Right cardiac atrium (tissue), 5 donors: ENCODE measurements around the gene CASP5. TPM values are rescaled to one million over a fixed set of nuclear protein-coding genes. Genes with fewer than 3 reads are reported as not detected.
A peak's percentile ranks its signal among the peaks of the same experiment; 100 is the strongest.

Experiments
- ATAC-seq, 2 donors: fragments of 200-7000 bp; cut with Tn5 transposase; one replicate each; pipeline versions ENCODE4 v1.8.0 to v1.9.1; 2020; ENCODE audit warnings: moderate library complexity in 2 of 2, mild to moderate bottlenecking in 1 of 2
- DNase-seq, 3 donors: peaks; one replicate each; pipeline ENCODE4 v3.0.0-alpha.2; 2020
- H3K27ac ChIP-seq: one replicate; pipeline ENCODE4 v1.5.1; 2013; ENCODE audit warnings: mild to moderate bottlenecking, low read length, control low read depth, moderate library complexity
- H3K27me3 ChIP-seq: one replicate; pipeline ENCODE4 v1.6.1; 2013; ENCODE audit not compliant: control insufficient read depth, insufficient read depth
- H3K4me1 ChIP-seq: one replicate; pipeline ENCODE4 v1.6.1; 2013; ENCODE audit warnings: low read length; ENCODE audit not compliant: control insufficient read depth, insufficient read depth
- H3K4me3 ChIP-seq: one replicate; pipeline ENCODE4 v1.5.1; 2013; ENCODE audit warnings: low read length, control low read depth
- H3K9me3 ChIP-seq: one replicate; pipeline ENCODE4 v1.6.1; 2013; ENCODE audit warnings: low read length; ENCODE audit not compliant: control insufficient read depth
- WGBS: extraction: QIAGEN DNeasy Blood & Tissue Kit; methylation state at CpG from one replicate; pipeline ENCODE4 v1.1.7; 2013; 5-methylcytosine and 5-hydroxymethylcytosine counted together
- intact Hi-C, 4 donors: fragments of 100-400 bp; cut with DNase I; formaldehyde crosslinking; loops; one replicate each; pipeline versions ENCODE4 v1.11.0 to v1.14.0; 2022 to 2023
- polyA plus RNA-seq: library from polyadenylated mRNA; stranded (reverse); fragments of 200-250 nt; gene quantifications from one replicate; pipeline ENCODE4 v1.2.3, GENCODE V29; 2013
- total RNA-seq, 4 donors: library from RNA; stranded (reverse); fragmentation: NEBNext Ultra II Directional; extraction: Animal tissue kit (Norgen Biotek cat#: 25700); gene quantifications; one replicate each; pipeline ENCODE4 v1.2.1, GENCODE V29; 2021
- donor health status: healthy with polysubstance abuse.
- donor health status: DM: no; HTN: yes; CAD: no.
- donor health status: DM: no; HTN: no; CAD: no.
- donor health status: DM: no; HTN: yes; CAD: no; lungs with severe emphysema.
- donor health status: DM: yes; HTN: yes; CAD: no.

CASP5 gene
- total and polyA plus RNA-seq, 5 donors, result 0.23 TPM; not detected in 4

DNA sequence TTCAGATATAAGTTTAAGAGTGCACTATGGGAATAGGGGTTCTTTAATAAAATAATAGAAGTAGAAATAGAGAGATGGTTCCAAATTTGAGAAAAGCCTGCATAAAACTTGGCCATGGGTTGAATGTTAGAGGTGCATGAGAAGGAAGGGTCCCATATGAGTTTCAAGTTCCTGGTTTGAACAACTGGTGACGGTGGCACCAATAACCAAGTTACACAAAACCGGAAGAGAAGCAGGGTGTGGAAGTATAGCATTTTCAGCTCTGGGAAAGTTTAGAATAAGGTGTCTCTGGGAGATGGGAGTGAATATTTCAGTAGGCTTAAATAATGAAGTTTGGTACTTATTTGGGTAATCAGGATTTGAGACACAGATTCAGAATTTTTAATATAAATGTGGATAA lies 9.5 kb upstream of the CASP5 start:
- DNase-seq, result no peak
- no peak for ATAC-seq
- Histone ChIP-seq H3K9me3 (no peaks in the 10 kb centered on the region), H3K27ac (no peak overlapping the region), H3K4me1 (peaks cover 3% of the 10 kb centered on the region), H3K27me3 (no peaks in the 10 kb centered on the region), H3K4me3 (no peak overlapping the region)
- intact Hi-C loops, result no loop called here
- 79% methylated on average over 2 of the region's 2 CpGs for WGBS

DNA sequence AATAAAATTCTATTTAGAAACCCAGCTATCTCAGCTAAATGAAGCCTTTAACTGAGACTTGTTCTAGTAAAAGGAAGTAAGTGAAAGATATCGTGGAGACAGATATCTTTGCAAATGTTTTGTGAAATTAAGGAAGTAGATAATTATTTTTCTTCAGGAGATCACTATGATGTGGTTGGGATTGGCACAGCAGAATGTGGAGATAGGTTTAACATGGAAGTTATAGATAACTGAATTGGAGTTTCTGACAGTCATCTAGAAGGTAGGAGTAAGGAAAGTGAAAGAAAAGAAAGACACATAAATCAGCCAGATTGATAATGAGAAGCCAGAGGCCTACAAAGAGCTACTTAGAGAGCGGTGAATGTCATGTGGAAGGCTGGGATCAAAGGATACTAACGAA lies 4.7 kb upstream of the CASP5 start:
- H3K27ac ChIP-seq, result no peak overlapping the region

DNA sequence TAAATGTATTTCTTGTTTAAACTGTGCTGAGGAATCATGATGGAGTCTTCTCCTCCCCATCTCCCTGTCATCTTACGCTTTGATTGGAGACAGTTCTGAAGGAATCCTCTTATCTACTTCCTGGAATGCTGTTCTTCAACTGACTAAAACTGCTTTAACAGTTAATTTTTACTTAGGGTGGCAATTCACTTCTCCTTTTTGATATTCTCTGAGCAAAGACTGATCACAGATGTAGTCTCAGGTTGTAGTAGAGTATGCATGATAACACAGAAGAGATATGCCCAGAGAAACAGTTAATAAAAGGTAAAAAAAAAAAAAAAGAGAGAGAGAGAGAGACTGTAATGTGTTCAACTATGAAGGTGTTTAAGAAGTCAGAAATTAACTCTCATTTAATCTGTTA lies 1.4 kb upstream of the CASP5 start:
- WGBS, result 72% methylated on average over 1 of the region's 1 CpG

More for the DNA sequence above, 4.7 kb upstream of the CASP5 start:
- Histone ChIP-seq H3K4me3 (no peak overlapping the region), H3K27me3 (no peaks in the 10 kb centered on the region), H3K9me3 (no peaks in the 10 kb centered on the region), H3K4me1 (no peaks in the 10 kb centered on the region)
- 62% methylated on average over 3 of the region's 3 CpGs for WGBS
- no peak for ATAC-seq
- intact Hi-C loops, result no loop called here
- DNase-seq, result no peak

DNA sequence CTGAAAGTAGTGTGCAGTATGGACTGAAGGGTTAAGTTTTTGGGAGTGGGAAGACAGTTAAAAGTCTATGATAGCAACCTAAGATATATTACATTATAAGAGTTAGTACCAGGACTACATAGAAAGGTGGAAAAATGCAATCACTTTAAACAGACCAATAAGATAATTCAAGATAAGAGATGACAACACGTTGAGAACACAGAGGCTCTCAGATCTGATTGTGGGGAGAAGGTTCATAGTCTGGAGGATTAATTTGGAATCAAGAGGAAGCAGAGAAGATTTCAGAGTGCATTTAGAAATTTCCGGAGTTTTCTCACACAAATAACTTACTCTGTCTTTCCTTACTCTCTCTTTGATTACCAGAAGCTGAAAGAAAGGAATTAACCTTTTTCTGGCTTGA lies 441 bp downstream of the CASP5 start:
- DNase-seq (no peak), ATAC-seq (no peak)
- Histone ChIP-seq H3K4me1 (no peaks in the 10 kb centered on the region), H3K4me3 (no peak overlapping the region), H3K27me3 (no peaks in the 10 kb centered on the region), H3K9me3 (no peaks in the 10 kb centered on the region), H3K27ac (no peak overlapping the region)
- intact Hi-C loops, result no loop called here
- 32% methylated on average over 2 of the region's 2 CpGs for whole genome bisulfite sequencing

More for the DNA sequence above, 1.4 kb upstream of the CASP5 start:
- Histone ChIP-seq H3K27me3 (no peaks in the 10 kb centered on the region), H3K4me3 (no peak overlapping the region), H3K9me3 (no peaks in the 10 kb centered on the region), H3K27ac (no peak overlapping the region), H3K4me1 (no peaks in the 10 kb centered on the region)
- DNase-seq (no peak), ATAC-seq (no peak)
- intact Hi-C loops, result no loop called here

DNA sequence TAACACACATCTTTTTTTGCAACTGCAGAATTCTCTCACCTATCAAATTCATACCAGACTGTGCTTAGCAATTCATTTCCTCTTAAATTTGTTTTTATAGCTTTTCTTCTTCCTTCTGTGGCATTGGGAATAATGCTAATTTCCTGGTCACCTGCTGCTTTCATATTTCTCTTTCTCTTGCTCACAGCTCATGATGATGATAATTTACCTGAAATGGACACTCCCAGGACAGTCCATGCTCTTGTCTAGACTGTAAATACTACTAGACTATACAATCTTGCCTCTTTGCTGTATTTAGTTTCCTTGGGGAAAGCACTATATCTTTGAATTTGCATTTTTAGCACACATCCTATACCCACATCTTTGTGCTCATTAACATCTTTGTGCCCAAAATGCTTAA lies 15.5 kb downstream of the CASP5 start:
- H3K4me3 ChIP-seq, result no peak overlapping the region
- ATAC-seq (no peak), DNase-seq (no peak)
- intact Hi-C loops, result no loop called here
- H3K27me3 ChIP-seq, result no peaks in the 10 kb centered on the region
- no peaks in the 10 kb centered on the region for H3K9me3 ChIP-seq
- no peaks in the 10 kb centered on the region for H3K4me1 ChIP-seq
- H3K27ac ChIP-seq, result no peak overlapping the region

DNA sequence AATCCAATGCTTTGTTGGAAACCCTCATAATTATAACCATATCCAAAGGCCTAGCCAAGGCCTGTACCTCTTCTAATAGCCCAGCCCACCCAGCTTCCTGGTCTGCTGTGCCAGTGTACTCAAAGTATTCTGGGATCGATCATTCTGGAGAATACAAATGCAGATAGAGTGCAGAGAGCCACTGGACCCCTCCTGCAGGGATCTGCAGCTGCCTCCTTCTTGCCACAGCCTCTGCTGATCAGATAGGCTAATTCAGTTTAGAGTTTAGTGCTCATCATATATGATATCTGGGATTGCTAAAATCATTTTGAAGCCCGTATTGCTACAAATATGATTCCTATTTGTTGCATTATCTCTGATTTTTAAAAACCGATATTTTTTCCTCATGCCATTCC lies 17.5 kb downstream of the CASP5 start:
- no peaks in the 10 kb centered on the region for H3K27me3 ChIP-seq
- no peak for DNase-seq
- H3K9me3 ChIP-seq, result no peaks in the 10 kb centered on the region
- H3K4me3 ChIP-seq, result no peak overlapping the region
- intact Hi-C loops, result no loop called here
- no peaks in the 10 kb centered on the region for H3K4me1 ChIP-seq
- H3K27ac ChIP-seq, result no peak overlapping the region
- 78% methylated on average over 3 of the region's 3 CpGs for WGBS
- no peak for ATAC-seq

DNA sequence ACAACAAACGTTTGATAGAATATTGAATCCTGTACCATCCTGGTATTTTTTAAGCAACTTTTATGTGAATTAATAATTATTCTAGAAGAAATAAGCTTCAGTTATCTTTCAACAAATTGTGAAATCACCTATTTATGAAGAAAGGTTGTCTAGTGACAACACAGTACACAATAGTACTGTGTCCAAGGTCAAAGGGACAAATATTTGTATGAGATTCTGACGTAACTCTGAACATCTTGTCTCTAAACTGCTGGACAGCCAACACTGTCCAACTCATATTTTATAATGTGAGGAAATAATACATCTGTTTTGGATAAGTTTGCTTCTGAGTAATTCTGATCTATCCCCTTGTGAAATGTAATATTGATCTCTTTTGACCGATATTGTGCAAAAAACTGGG lies 18.9 kb downstream of the CASP5 start:
- Histone ChIP-seq H3K27ac (no peak overlapping the region), H3K9me3 (no peaks in the 10 kb centered on the region), H3K27me3 (no peaks in the 10 kb centered on the region), H3K4me1 (no peaks in the 10 kb centered on the region), H3K4me3 (no peak overlapping the region)
- no peak for ATAC-seq
- no peak for DNase-seq
- intact Hi-C loops, result no loop called here
- WGBS, result 62% methylated on average over 3 of the region's 3 CpGs

DNA sequence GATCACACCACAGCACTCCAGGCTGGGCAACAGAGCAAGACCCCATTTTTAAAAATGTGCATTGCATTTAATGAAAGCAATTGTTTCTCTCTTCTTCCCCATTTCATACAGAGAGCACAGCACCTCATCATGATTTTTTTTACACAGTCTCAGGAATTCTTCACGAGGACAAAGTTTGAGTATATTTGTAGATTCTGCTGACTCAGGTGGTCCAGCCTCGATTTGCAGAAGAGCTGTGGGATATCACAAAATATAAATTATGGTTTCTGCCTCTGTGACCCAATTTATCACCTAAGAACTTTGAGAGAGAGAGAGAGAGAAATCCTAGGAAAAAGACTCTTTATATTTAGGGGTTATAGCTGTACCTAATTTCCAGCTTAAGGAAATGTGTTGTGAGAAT lies 19.8 kb downstream of the CASP5 start:
- Histone ChIP-seq H3K9me3 (no peaks in the 10 kb centered on the region), H3K27ac (no peak overlapping the region), H3K27me3 (no peaks in the 10 kb centered on the region), H3K4me1 (no peaks in the 10 kb centered on the region), H3K4me3 (no peak overlapping the region)
- ATAC-seq, result no peak
- no peak for DNase-seq
- intact Hi-C loops, result no loop called here
- 83% methylated on average over 2 of the region's 2 CpGs for WGBS

DNA sequence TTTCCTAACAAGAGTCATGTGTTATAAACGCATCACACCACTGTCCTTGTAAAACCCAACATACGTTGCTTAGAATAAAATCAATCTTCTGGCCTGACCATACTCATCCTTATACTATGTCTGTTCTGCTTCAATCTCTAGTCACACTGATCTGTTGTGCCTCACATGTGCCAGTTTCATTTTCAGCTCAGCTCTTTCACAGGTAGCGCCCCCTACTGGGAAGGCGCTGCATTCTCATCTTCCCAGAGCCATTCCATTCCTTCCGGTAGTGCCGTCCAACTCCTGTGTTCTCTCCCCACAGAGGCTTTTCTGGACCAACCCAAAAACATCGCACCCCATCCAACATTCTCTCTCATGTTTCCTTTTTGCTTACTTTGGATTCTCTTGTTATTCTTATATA lies 22.2 kb downstream of the CASP5 start:
- WGBS, result 80% methylated on average over 7 of the region's 7 CpGs
- ATAC-seq, result peak in 1 of 2 donors; percentile 37

DNA sequence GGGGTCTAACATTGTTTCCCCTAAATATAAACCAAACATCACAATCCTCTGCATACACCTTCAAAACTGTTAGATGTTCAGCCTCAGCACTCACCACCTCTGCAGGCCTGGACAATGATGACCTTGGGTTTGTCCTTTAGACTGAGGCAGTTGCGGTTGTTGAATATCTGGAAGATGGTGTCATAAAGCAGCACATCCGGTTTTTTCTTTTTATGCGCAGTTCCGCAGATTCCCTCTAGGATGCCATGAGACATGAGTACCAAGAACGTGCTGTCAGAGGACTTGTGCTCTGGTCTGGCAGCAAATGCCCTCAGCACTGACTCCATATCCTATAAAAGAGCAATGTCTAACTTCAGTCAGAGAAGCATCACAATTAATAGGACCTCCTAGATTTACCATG lies 22.8 kb downstream of the CASP5 start:
- Histone ChIP-seq H3K27ac (no peak overlapping the region), H3K4me3 (no peak overlapping the region), H3K4me1 (no peaks in the 10 kb centered on the region), H3K27me3 (no peaks in the 10 kb centered on the region), H3K9me3 (no peaks in the 10 kb centered on the region)
- ATAC-seq (no peak), DNase-seq (no peak)
- 90% methylated on average over 5 of the region's 5 CpGs for WGBS
- intact Hi-C loops, result no loop called here

More for the DNA sequence above, 22.2 kb downstream of the CASP5 start:
- intact Hi-C loops, result no loop called here
- H3K9me3 ChIP-seq, result no peaks in the 10 kb centered on the region
- H3K4me1 ChIP-seq, result no peaks in the 10 kb centered on the region
- no peaks in the 10 kb centered on the region for H3K27me3 ChIP-seq
- DNase-seq, result peak in 1 of 3 donors; percentile 55
- no peak overlapping the region for H3K27ac ChIP-seq
- H3K4me3 ChIP-seq, result no peak overlapping the region

DNA sequence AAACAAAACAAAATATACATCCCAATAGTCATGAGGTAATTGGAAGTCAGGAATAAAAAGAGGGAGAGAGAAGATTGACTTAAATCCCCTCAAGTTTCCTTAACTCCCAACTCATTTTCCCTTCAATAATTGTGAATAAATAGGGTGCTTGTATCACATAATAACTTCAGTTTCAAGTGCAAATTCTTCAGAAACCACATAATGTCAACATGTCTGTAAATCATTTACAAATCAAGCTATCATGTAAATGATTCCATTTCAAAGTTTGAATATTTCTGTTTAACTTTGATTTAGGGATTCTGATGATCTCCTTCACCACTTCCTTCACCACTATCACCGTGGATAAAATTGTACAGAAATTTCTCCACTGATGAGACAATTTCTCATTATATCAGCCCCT lies 23.2 kb downstream of the CASP5 start:
- Histone ChIP-seq H3K27ac (no peak overlapping the region), H3K9me3 (no peaks in the 10 kb centered on the region), H3K27me3 (no peaks in the 10 kb centered on the region), H3K4me1 (no peaks in the 10 kb centered on the region), H3K4me3 (no peak overlapping the region)
- intact Hi-C loops, result no loop called here
- ATAC-seq (no peak), DNase-seq (no peak)
- 83% methylated on average over 1 of the region's 1 CpG for WGBS

DNA sequence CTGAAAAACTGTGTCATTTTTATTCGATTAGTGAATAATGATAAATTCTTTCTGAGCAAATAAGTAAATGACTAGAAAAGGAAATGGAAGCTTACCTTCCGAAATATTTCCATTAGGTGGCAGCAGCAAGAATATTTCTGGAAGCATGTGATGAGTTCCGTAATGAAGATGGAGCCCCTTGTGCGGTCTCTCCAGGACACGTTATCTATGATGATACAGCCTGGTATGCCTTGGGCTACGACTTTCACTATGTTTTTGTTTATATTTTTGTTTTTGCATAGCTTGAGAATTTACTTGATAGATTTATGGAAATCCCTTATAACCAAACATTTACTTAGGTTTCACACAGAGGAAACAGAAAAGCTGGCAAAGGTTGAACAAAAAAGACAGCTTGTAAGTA lies 25.7 kb downstream of the CASP5 start:
- no peaks in the 10 kb centered on the region for H3K27me3 ChIP-seq
- no peak for ATAC-seq
- intact Hi-C loops, result no loop called here

More for the DNA sequence above, 25.7 kb downstream of the CASP5 start:
- no peaks in the 10 kb centered on the region for H3K4me1 ChIP-seq
- H3K9me3 ChIP-seq, result no peaks in the 10 kb centered on the region
- H3K27ac ChIP-seq, result no peak overlapping the region
- H3K4me3 ChIP-seq, result peak overlapping the region; percentile 10
- WGBS, result 49% methylated on average over 6 of the region's 6 CpGs
- no peak for DNase-seq
